WERI-Rb-1 (cell line): ENCODE measurements around the gene ADARB1.

ENCODE experiments used
- DNase-seq: peaks from one replicate; pipeline ENCODE4 v3.0.0-alpha.2; 2020
- H3K27ac ChIP-seq: fragments of 250-450 bp; sonication (Bioruptor Pico); 2 replicates; pipeline ENCODE4 v1.5.1; 2020; ENCODE audit warnings: mild to moderate bottlenecking, moderate library complexity
- H3K27me3 ChIP-seq: fragments of 250-450 bp; sonication (Bioruptor Pico); 2 replicates; pipeline ENCODE4 v1.5.1; 2021; ENCODE audit warnings: mild to moderate bottlenecking, low read depth, moderate library complexity; ENCODE audit not compliant: insufficient read depth, severe bottlenecking
- H3K36me3 ChIP-seq: fragments of 250-450 bp; sonication (Bioruptor Pico); 2 replicates; pipeline ENCODE4 v1.5.1; 2020; ENCODE audit warnings: mild to moderate bottlenecking, moderate library complexity
- H3K4me3 ChIP-seq: 2 replicates; pipeline ENCODE4 v1.5.1; 2011; ENCODE audit warnings: low read depth, mild to moderate bottlenecking, control low read depth, low read length
- H3K9me3 ChIP-seq: fragments of 250-450 bp; sonication (Bioruptor Pico); 2 replicates; pipeline ENCODE4 v1.5.1; 2021; ENCODE audit warnings: mild to moderate bottlenecking, moderate library complexity; ENCODE audit not compliant: severe bottlenecking
- CTCF ChIP-seq: IDR thresholded peaks from 2 replicates; pipeline ENCODE4 v1.5.1; 2011; ENCODE audit warnings: low read depth, mild to moderate bottlenecking, control low read depth, inconsistent platforms, low read length

Gene ADARB1

GRCh38 chr21:45112371-45112770 is 38.0 kb downstream of the ADARB1 start:
- Histone ChIP-seq H3K27me3 (no peaks in the 10 kb centered on the region), H3K4me3 (no peak overlapping the region), H3K9me3 (no peaks in the 10 kb centered on the region), H3K27ac (no peak overlapping the region), H3K36me3 (no peaks in the 10 kb centered on the region; the same call in 1 of the 2 replicates)
- no peak for TF ChIP-seq CTCF
- no peak for DNase-seq

- Histone ChIP-seq H3K36me3 (no peaks in the 10 kb centered on the region; the same call in 1 of the 2 replicates), H3K9me3 (no peaks in the 10 kb centered on the region), H3K27ac (no peak overlapping the region), H3K27me3 (no peaks in the 10 kb centered on the region), H3K4me3 (no peak overlapping the region)
- no peak for TF ChIP-seq CTCF
- no peak for DNase-seq
Measured at GRCh38 chr21:45113543-45113942, 39.2 kb downstream of the ADARB1 start.

GRCh38 chr21:45114072-45114471 is 39.7 kb downstream of the ADARB1 start:
- no peak overlapping the region for H3K27ac ChIP-seq
- no peaks in the 10 kb centered on the region for H3K9me3 ChIP-seq
- no peaks in the 10 kb centered on the region for H3K27me3 ChIP-seq
- no peak for TF ChIP-seq CTCF
- H3K4me3 ChIP-seq, result no peak overlapping the region
- no peaks in the 10 kb centered on the region; the same call in 1 of the 2 replicates for H3K36me3 ChIP-seq
- no peak for DNase-seq

- TF ChIP-seq CTCF, result no peak
- no peak for DNase-seq
- Histone ChIP-seq H3K27ac (no peak overlapping the region), H3K9me3 (no peaks in the 10 kb centered on the region), H3K36me3 (no peaks in the 10 kb centered on the region; the same call in 1 of the 2 replicates), H3K4me3 (no peak overlapping the region), H3K27me3 (no peaks in the 10 kb centered on the region)
Measured at GRCh38 chr21:45114475-45114874, 40.1 kb downstream of the ADARB1 start.

GRCh38 chr21:45115141-45115540 is 40.8 kb downstream of the ADARB1 start:
- no peak for DNase-seq
- H3K27me3 ChIP-seq, result no peaks in the 10 kb centered on the region
- H3K27ac ChIP-seq, result no peak overlapping the region
- H3K4me3 ChIP-seq, result no peak overlapping the region
- H3K36me3 ChIP-seq, result no peaks in the 10 kb centered on the region; the same call in 1 of the 2 replicates
- no peak for TF ChIP-seq CTCF
- no peaks in the 10 kb centered on the region for H3K9me3 ChIP-seq

- no peak for DNase-seq
- Histone ChIP-seq H3K4me3 (no peak overlapping the region), H3K27ac (no peak overlapping the region), H3K36me3 (no peaks in the 10 kb centered on the region; the same call in none of the 2 replicates), H3K27me3 (no peaks in the 10 kb centered on the region), H3K9me3 (no peaks in the 10 kb centered on the region)
- TF ChIP-seq CTCF, result no peak
Measured at GRCh38 chr21:45116066-45116465, 41.7 kb downstream of the ADARB1 start.
